ENCODE data around the gene ARHGEF10L.
"Not testable (repeated sequence)": the region's sequence is repeated elsewhere in the genome, so short reads cannot be mapped to it uniquely, and the experiment has no call there.

Gene ARHGEF10L

GRCh38 chr1:17609529-17609928, 70.0 kb downstream of the ARHGEF10L start:
- no peak for DNase-seq (ENCODE audit: low read depth in 1 of 2, low spot score in 1 of 2)

DNA sequence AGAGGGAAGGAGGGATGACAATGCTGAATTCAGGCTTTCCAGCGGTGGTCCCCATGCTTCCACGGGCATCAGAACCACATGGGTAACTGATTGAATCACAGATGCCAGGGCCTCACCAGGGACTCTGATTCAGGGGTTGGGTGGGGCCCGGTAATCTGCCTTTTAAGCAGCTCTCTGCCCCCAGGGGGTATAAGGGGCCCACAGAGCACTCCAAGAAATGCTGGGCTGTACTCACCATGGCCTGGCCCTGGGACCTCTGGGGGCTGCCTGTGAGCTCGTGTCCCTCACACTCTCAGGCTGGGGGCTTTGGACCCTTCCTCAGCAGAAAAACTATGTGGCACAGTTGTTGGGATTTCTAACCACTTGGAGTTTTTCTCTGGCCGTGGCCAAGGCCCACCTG, 70.6 kb downstream of the ARHGEF10L start:
- no peak for DNase-seq (ENCODE audit: low read depth in 1 of 2, low spot score in 1 of 2)

- no peak for DNase-seq (ENCODE audit: low read depth in 1 of 2, low spot score in 1 of 2)
Measured at GRCh38 chr1:17610713-17611112, 71.2 kb downstream of the ARHGEF10L start.

- DNase-seq (ENCODE audit: low read depth in 1 of 2, low spot score in 1 of 2) = no peak
Measured at GRCh38 chr1:17611991-17612390, 72.5 kb downstream of the ARHGEF10L start.

GRCh38 chr1:17612831-17613230, 73.3 kb downstream of the ARHGEF10L start:
- DNase-seq (ENCODE audit: low read depth in 1 of 2, low spot score in 1 of 2) = no peak

GRCh38 chr1:17614586-17614985, 75.1 kb downstream of the ARHGEF10L start:
- no peak for DNase-seq (ENCODE audit: low read depth in 1 of 2, low spot score in 1 of 2)

DNA sequence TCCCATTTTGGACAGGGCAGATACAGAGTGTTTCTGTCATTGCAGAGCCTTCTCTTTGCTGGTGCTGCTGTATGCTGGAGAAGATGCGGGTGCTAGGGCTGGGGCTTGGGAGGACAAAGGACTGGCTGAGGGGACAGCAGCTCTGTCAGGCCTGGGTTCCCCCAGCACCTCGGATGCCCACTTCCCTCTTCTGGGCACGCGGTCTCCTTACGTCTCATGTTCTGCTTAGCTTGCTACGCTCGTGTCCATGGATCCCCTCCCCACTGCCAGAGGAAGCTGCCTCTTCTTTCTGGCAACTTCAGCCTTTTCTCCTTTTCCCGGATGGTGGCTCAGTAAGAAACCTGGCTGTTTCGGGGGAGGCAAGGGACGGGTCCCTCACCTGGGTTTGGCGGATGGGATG, 75.7 kb downstream of the ARHGEF10L start:
- DNase-seq (ENCODE audit: low read depth in 1 of 2, low spot score in 1 of 2) = no peak

- DNase-seq (ENCODE audit: low read depth in 1 of 2, low spot score in 1 of 2) = no peak
Measured at GRCh38 chr1:17615959-17616358, 76.5 kb downstream of the ARHGEF10L start.

- DNase-seq (ENCODE audit: low read depth in 1 of 2, low spot score in 1 of 2) = no peak
Measured at GRCh38 chr1:17616731-17617279, 77.3 kb downstream of the ARHGEF10L start.

DNA sequence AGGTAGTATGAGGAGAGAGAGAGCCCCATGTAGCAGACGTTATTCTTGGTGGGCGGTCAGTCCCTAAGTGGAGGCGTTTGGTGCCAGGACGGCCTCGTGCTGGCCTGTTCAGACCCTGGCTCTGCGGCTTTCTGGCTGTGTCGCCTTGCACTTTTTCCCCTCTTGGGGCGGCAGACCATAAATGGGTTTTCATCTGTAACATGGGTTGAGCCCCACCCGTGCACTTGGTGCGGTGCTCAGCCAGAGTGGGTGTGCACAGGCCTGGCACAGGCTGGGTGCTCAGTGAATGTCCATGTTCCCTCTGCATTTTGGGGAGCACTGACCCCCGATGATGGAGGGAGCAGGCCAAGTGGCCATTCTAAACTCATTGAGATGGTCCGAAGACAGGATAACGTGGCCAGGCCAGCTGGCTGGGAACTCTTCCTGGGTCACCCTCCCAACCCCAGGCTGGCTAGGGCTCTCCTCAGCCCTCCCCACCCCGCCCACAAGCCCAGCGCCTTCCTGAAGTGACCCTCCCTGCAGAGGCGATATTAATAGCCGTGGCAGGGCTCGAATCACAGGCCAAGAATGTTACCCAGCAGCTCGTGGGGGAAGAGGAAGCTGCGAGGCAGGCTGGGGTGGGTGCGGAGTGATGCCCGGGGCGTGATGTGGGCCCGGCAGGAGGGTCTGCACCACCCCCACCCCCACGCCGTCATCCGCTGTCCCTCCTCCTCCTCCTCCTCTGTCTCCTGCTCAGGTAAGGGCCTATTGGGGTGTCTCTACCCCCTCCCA, 78.5 kb downstream of the ARHGEF10L start:
- DNase-seq (ENCODE audit: low read depth in 1 of 2, low spot score in 1 of 2) = no peak

- DNase-seq (ENCODE audit: low read depth in 1 of 2, low spot score in 1 of 2) = no peak
Measured at GRCh38 chr1:17618558-17619247, 79.2 kb downstream of the ARHGEF10L start.

DNA sequence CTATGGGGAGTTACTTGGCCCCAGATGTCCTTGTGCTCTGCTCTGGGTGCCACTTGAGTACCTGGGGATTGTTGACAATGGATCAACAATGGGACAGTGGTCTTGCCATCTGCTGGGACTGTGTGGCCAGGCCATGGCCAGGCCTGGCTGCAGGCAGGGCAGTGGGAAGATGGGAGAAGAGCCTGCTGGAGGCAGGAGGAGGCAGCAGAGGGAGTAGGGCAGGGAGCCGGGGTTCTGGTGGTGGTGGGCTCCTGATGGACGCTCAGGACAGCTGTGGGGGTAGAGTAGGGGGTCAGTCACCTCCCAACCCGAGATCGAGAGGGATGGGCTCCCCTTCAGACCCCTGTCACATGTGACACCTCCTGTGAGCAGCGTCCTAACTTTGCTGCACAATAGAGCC, 81.0 kb downstream of the ARHGEF10L start:
- no peak for DNase-seq (ENCODE audit: low read depth in 1 of 2, low spot score in 1 of 2)

DNA sequence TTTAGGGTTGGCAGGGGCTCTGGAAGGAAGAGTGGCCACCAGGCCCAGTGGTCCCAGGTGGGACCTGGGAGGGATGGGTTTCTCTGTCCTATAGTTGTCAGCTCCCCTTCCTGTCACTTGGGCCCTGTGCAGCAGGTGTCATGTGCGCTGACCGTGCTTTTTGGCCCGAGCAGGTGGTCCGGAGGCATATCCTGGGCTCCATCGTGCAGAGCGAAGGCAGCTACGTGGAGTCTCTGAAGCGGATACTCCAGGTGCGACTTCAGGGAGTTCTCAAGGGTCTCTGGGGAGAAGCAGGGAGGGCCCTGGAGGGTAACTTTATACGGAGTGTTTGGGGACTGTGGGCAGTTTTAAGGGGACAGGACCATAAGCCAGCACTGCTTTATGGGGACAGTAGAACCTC, 82.2 kb downstream of the ARHGEF10L start:
- no peak for DNase-seq (ENCODE audit: low read depth in 1 of 2, low spot score in 1 of 2)

DNA sequence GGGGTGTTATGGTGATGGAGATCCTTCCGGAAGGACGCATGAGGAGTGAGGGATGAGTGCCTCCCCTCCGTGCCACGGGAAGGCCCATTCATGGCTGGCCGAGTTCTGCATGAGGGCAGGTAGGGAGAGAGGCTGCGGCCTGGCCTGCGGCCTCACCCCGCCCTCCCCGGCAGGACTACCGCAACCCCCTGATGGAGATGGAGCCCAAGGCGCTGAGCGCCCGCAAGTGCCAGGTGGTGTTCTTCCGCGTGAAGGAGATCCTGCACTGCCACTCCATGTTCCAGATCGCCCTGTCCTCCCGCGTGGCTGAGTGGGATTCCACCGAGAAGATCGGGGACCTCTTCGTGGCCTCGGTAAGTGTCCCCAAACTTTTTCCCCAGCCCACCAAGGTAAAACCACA, 83.3 kb downstream of the ARHGEF10L start:
- DNase-seq (ENCODE audit: low read depth in 1 of 2, low spot score in 1 of 2) = no peak

DNA sequence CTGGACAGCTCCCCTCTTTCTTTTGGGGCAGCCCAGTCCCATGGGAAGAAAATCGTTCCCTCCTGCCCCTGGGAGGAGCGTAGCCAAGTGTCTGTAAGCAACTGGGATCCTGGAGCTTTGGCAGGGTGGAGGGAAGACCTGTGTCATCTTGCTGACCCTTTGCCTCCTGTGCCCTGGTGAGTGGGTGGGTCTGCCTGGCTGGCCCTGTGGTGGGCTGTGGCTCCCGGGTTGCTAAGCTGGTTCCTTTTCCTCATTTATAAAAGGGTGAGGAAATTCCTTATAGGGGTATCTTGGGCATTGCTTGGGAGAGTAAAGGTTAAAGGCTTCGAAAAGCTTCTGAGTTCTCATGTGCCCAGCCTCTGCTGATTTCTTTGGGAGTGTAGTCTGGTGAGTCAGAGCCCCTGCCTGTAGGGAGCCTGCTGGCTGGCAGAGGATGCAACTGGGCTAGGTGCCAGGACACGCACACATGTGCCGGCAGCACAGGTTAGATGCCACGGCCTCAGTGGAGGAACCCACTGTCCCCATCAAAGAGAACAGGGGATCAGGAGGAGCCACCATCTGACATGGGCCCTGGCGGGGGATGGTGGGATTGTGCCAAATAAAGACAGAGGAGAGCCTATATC, 85.2 kb downstream of the ARHGEF10L start:
- no peak for DNase-seq (ENCODE audit: low read depth in 1 of 2, low spot score in 1 of 2)

DNA sequence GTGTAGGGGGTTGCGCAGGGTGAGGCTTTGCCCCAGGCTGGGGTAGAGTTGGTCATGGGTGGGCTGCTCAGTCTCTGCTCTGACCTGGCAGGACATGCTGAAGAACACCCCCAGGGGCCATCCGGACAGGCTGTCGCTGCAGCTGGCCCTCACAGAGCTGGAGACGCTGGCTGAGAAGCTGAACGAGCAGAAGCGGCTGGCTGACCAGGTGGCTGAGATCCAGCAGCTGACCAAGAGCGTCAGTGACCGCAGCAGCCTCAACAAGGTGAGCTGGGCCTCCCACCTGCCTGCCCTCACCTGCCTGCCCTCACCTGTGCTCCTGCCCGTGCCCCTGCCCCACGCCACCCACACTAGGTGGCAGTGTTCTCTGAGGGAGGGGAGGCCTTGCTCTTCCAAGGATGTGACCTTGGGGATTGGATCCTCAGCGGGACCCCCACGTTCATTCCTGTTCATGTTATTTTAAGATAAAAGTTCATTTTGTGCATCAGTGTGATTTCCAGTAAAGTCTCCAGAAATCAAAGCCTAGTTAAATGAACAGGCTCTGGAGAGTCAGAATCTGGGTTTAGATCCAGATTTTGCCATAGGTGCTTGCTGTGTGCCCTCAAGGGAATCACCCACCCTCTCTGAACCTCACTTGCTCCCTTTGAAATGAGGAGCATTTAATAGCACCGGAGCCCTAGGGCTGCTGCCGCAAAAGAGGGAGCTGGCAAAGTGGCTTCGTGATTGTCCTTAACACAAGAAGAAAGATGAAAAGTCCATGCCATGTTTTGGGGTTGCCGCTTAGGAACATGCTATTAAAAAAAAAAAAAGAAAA, 87.9 kb downstream of the ARHGEF10L start:
- DNase-seq (ENCODE audit: low read depth in 1 of 2, low spot score in 1 of 2) = no peak

DNA sequence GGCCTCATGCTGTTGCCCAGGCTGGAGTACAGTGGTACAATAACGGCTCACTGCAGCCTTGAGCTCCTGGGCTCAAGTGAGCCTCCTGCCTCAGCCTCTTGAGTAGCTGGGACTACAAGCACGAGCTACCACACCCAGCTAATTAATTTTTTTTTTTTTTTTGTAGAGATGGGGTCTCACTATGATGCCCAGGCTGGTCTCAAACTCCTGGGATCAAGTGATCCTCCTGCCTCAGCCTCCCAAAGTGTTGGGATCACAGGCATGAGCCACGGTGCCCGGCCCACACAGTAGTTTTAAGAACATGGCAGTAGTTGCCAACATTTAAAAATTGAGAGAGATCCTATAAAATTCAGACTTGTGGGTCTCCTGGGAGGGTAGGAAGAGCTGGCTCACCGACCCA, 89.5 kb downstream of the ARHGEF10L start:
- DNase-seq (ENCODE audit: low read depth in 1 of 2, low spot score in 1 of 2) = not testable (repeated sequence)

- DNase-seq (ENCODE audit: low read depth in 1 of 2, low spot score in 1 of 2) = no peak
Measured at GRCh38 chr1:17629460-17629859, 90.0 kb downstream of the ARHGEF10L start.

DNA sequence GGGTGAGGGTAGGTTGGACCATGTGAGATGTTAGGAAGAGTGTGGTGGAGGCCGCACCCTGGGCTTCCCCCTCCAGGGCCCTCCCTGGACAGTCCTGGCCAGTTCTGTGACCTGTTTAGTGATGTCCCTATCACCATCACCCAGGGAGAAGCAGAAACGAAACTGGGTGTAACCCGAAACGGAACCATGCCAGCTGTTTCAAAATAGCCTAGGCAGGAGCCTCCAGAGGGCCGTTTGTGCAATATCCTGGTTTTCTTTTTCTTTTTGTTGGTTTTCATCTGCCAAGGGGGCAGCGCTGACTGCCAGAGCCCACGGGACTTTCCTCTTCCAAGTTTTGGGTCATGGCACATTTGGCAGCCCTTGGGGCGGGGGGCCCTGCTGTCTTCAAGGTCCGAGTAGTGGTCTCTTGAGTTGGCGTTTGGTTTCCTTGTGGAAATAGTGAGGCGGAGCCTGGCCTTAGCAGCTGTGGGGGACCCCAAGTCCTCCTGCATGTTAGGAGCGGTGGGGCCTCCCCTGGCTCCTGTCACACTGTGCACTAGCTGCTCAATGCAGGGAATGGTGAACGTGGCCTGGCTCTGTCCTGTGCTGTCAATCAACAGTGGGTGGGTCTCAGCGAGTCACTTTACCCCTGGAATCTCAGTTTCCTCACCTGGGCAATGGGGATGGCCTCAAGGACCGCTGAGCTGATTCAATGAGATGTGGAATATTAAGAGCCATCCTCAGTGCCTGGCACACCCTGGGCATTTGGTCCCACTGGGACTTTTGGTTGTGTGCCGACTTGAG, 90.7 kb downstream of the ARHGEF10L start:
- no peak for DNase-seq (ENCODE audit: low read depth in 1 of 2, low spot score in 1 of 2)

DNA sequence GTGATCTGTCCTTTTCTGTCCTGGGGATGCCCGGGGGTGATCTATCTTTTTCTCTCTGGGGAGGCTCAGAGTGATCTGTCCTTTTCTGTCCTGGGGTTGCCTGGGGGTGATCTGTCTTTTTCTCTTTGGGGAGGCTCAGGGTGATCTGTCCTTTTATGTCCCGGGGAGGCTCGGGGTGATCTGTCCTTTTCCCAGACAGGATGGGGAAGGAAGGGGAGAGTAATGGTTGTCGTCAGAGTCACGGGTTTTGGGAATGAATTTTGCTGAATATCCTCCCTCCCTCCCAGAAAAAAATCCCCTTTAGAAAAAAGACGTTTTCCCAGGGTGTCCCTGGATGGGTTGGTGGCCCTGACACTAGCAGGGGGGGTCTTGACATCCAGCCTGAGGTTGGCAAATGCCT, 91.5 kb downstream of the ARHGEF10L start:
- no peak for DNase-seq (ENCODE audit: low read depth in 1 of 2, low spot score in 1 of 2)
